Measurements from ENCODE around the gene GCSAM.

The GCSAM gene

GRCh38 chr3:112132975-112133448 is at the start of gene GCSAM:
TSS of gene GCSAM (minus strand) at chr3:112133248. CDS start at chr3:112133120, 128 bp downstream.
- no CpG with 5 or more reads among the region's 5 CpGs for WGBS (ENCODE audit: insufficient coverage, insufficient read length)
- Histone ChIP-seq H3K4me1 (ENCODE audit: control insufficient read depth, insufficient read depth, low read length) (no peaks in the 10 kb centered on the region), H3K9me3 (ENCODE audit: control insufficient read depth, insufficient read depth, low read length) (no peaks in the 10 kb centered on the region), H3K4me3 (ENCODE audit: low read length) (no peak within 1 kb of the TSS), H3K27me3 (ENCODE audit: control insufficient read depth, insufficient read depth, low read length) (no peaks in the 10 kb centered on the region), H3K36me3 (ENCODE audit: control insufficient read depth, insufficient read depth, low read length) (no peaks in the 10 kb centered on the region), H3K27ac (ENCODE audit: low read length) (no peak within 1 kb of the TSS)
- DNase-seq (ENCODE audit: low read depth, low spot score): no peak

- no peaks in the 10 kb centered on the region for H3K36me3 ChIP-seq (ENCODE audit: control insufficient read depth, insufficient read depth, low read length)
- H3K9me3 ChIP-seq (ENCODE audit: control insufficient read depth, insufficient read depth, low read length): no peaks in the 10 kb centered on the region
- H3K27ac ChIP-seq (ENCODE audit: low read length): no peak overlapping the region
- no peak overlapping the region for H3K4me3 ChIP-seq (ENCODE audit: low read length)
- no peaks in the 10 kb centered on the region for H3K27me3 ChIP-seq (ENCODE audit: control insufficient read depth, insufficient read depth, low read length)
- DNase-seq (ENCODE audit: low read depth, low spot score): no peak
- WGBS (ENCODE audit: insufficient coverage, insufficient read length): no CpG with 5 or more reads among the region's 6 CpGs
- H3K4me1 ChIP-seq (ENCODE audit: control insufficient read depth, insufficient read depth, low read length): no peaks in the 10 kb centered on the region
These were observed 42.6 kb upstream of the GCSAM start for GRCh38 chr3:112175646-112176045.

- no CpG with 5 or more reads among the region's 5 CpGs for WGBS (ENCODE audit: insufficient coverage, insufficient read length)
- Histone ChIP-seq H3K27me3 (ENCODE audit: control insufficient read depth, insufficient read depth, low read length) (no peaks in the 10 kb centered on the region), H3K36me3 (ENCODE audit: control insufficient read depth, insufficient read depth, low read length) (no peaks in the 10 kb centered on the region), H3K9me3 (ENCODE audit: control insufficient read depth, insufficient read depth, low read length) (no peaks in the 10 kb centered on the region), H3K27ac (ENCODE audit: low read length) (no peak overlapping the region), H3K4me1 (ENCODE audit: control insufficient read depth, insufficient read depth, low read length) (no peaks in the 10 kb centered on the region), H3K4me3 (ENCODE audit: low read length) (no peak overlapping the region)
- no peak for DNase-seq (ENCODE audit: low read depth, low spot score)
These were observed 42.0 kb upstream of the GCSAM start for GRCh38 chr3:112175037-112175436.

- no CpG with 5 or more reads among the region's 3 CpGs for WGBS (ENCODE audit: insufficient coverage, insufficient read length)
- no peaks in the 10 kb centered on the region for H3K4me1 ChIP-seq (ENCODE audit: control insufficient read depth, insufficient read depth, low read length)
- H3K9me3 ChIP-seq (ENCODE audit: control insufficient read depth, insufficient read depth, low read length): no peaks in the 10 kb centered on the region
- no peaks in the 10 kb centered on the region for H3K27me3 ChIP-seq (ENCODE audit: control insufficient read depth, insufficient read depth, low read length)
- no peak overlapping the region for H3K4me3 ChIP-seq (ENCODE audit: low read length)
- no peaks in the 10 kb centered on the region for H3K36me3 ChIP-seq (ENCODE audit: control insufficient read depth, insufficient read depth, low read length)
- H3K27ac ChIP-seq (ENCODE audit: low read length): no peak overlapping the region
- no peak for DNase-seq (ENCODE audit: low read depth, low spot score)
These were observed 38.1 kb upstream of the GCSAM start for GRCh38 chr3:112171144-112171543.

GRCh38 chr3:112170046-112170445 is 37.0 kb upstream of the GCSAM start:
- Histone ChIP-seq H3K36me3 (ENCODE audit: control insufficient read depth, insufficient read depth, low read length) (no peaks in the 10 kb centered on the region), H3K27me3 (ENCODE audit: control insufficient read depth, insufficient read depth, low read length) (no peaks in the 10 kb centered on the region), H3K4me1 (ENCODE audit: control insufficient read depth, insufficient read depth, low read length) (no peaks in the 10 kb centered on the region), H3K4me3 (ENCODE audit: low read length) (no peak overlapping the region), H3K27ac (ENCODE audit: low read length) (no peak overlapping the region), H3K9me3 (ENCODE audit: control insufficient read depth, insufficient read depth, low read length) (no peaks in the 10 kb centered on the region)
- WGBS (ENCODE audit: insufficient coverage, insufficient read length): no CpG with 5 or more reads among the region's 2 CpGs
- no peak for DNase-seq (ENCODE audit: low read depth, low spot score)

- H3K4me1 ChIP-seq (ENCODE audit: control insufficient read depth, insufficient read depth, low read length): no peaks in the 10 kb centered on the region
- no CpG with 5 or more reads among the region's 2 CpGs for WGBS (ENCODE audit: insufficient coverage, insufficient read length)
- no peaks in the 10 kb centered on the region for H3K36me3 ChIP-seq (ENCODE audit: control insufficient read depth, insufficient read depth, low read length)
- H3K27me3 ChIP-seq (ENCODE audit: control insufficient read depth, insufficient read depth, low read length): no peaks in the 10 kb centered on the region
- H3K27ac ChIP-seq (ENCODE audit: low read length): no peak overlapping the region
- no peak overlapping the region for H3K4me3 ChIP-seq (ENCODE audit: low read length)
- no peak for DNase-seq (ENCODE audit: low read depth, low spot score)
- H3K9me3 ChIP-seq (ENCODE audit: control insufficient read depth, insufficient read depth, low read length): no peaks in the 10 kb centered on the region
These were observed 34.7 kb upstream of the GCSAM start for GRCh38 chr3:112167758-112168157.

GRCh38 chr3:112149136-112149535 is 16.1 kb upstream of the GCSAM start:
- WGBS (ENCODE audit: insufficient coverage, insufficient read length): no CpG with 5 or more reads among the region's 1 CpG
- H3K4me3 ChIP-seq (ENCODE audit: low read length): no peak overlapping the region
- no peaks in the 10 kb centered on the region for H3K36me3 ChIP-seq (ENCODE audit: control insufficient read depth, insufficient read depth, low read length)
- H3K4me1 ChIP-seq (ENCODE audit: control insufficient read depth, insufficient read depth, low read length): no peaks in the 10 kb centered on the region
- DNase-seq (ENCODE audit: low read depth, low spot score): no peak
- H3K27me3 ChIP-seq (ENCODE audit: control insufficient read depth, insufficient read depth, low read length): no peaks in the 10 kb centered on the region
- no peaks in the 10 kb centered on the region for H3K9me3 ChIP-seq (ENCODE audit: control insufficient read depth, insufficient read depth, low read length)
- no peak overlapping the region for H3K27ac ChIP-seq (ENCODE audit: low read length)

- no peak for DNase-seq (ENCODE audit: low read depth, low spot score)
- Histone ChIP-seq H3K4me1 (ENCODE audit: control insufficient read depth, insufficient read depth, low read length) (no peaks in the 10 kb centered on the region), H3K27me3 (ENCODE audit: control insufficient read depth, insufficient read depth, low read length) (no peaks in the 10 kb centered on the region), H3K36me3 (ENCODE audit: control insufficient read depth, insufficient read depth, low read length) (no peaks in the 10 kb centered on the region), H3K4me3 (ENCODE audit: low read length) (no peak overlapping the region), H3K27ac (ENCODE audit: low read length) (no peak overlapping the region), H3K9me3 (ENCODE audit: control insufficient read depth, insufficient read depth, low read length) (no peaks in the 10 kb centered on the region)
- WGBS (ENCODE audit: insufficient coverage, insufficient read length): no CpG with 5 or more reads among the region's 1 CpG
These were observed 10.6 kb upstream of the GCSAM start for GRCh38 chr3:112143689-112144088.

- WGBS (ENCODE audit: insufficient coverage, insufficient read length): no CpG with 5 or more reads among the region's 1 CpG
- DNase-seq (ENCODE audit: low read depth, low spot score): no peak
These were observed 10.2 kb upstream of the GCSAM start for GRCh38 chr3:112143251-112143650.

GRCh38 chr3:112141293-112141692 is 8.2 kb upstream of the GCSAM start:
- Histone ChIP-seq H3K4me3 (ENCODE audit: low read length) (no peak overlapping the region), H3K9me3 (ENCODE audit: control insufficient read depth, insufficient read depth, low read length) (no peaks in the 10 kb centered on the region), H3K27me3 (ENCODE audit: control insufficient read depth, insufficient read depth, low read length) (no peaks in the 10 kb centered on the region), H3K4me1 (ENCODE audit: control insufficient read depth, insufficient read depth, low read length) (no peaks in the 10 kb centered on the region), H3K36me3 (ENCODE audit: control insufficient read depth, insufficient read depth, low read length) (no peaks in the 10 kb centered on the region), H3K27ac (ENCODE audit: low read length) (no peak overlapping the region)
- no peak for DNase-seq (ENCODE audit: low read depth, low spot score)
- WGBS (ENCODE audit: insufficient coverage, insufficient read length): no CpG with 5 or more reads among the region's 2 CpGs

More at GRCh38 chr3:112143251-112143650, 10.2 kb upstream of the GCSAM start:
- Histone ChIP-seq H3K4me3 (ENCODE audit: low read length) (no peak overlapping the region), H3K9me3 (ENCODE audit: control insufficient read depth, insufficient read depth, low read length) (no peaks in the 10 kb centered on the region), H3K4me1 (ENCODE audit: control insufficient read depth, insufficient read depth, low read length) (no peaks in the 10 kb centered on the region), H3K36me3 (ENCODE audit: control insufficient read depth, insufficient read depth, low read length) (no peaks in the 10 kb centered on the region), H3K27ac (ENCODE audit: low read length) (no peak overlapping the region), H3K27me3 (ENCODE audit: control insufficient read depth, insufficient read depth, low read length) (no peaks in the 10 kb centered on the region)

GRCh38 chr3:112140584-112140983 is 7.5 kb upstream of the GCSAM start:
- H3K4me3 ChIP-seq (ENCODE audit: low read length): no peak overlapping the region
- no peaks in the 10 kb centered on the region for H3K36me3 ChIP-seq (ENCODE audit: control insufficient read depth, insufficient read depth, low read length)
- DNase-seq (ENCODE audit: low read depth, low spot score): no peak
- no peaks in the 10 kb centered on the region for H3K4me1 ChIP-seq (ENCODE audit: control insufficient read depth, insufficient read depth, low read length)
- H3K27me3 ChIP-seq (ENCODE audit: control insufficient read depth, insufficient read depth, low read length): no peaks in the 10 kb centered on the region
- no CpG with 5 or more reads among the region's 1 CpG for WGBS (ENCODE audit: insufficient coverage, insufficient read length)
- no peaks in the 10 kb centered on the region for H3K9me3 ChIP-seq (ENCODE audit: control insufficient read depth, insufficient read depth, low read length)
- no peak overlapping the region for H3K27ac ChIP-seq (ENCODE audit: low read length)

Measured in iPS DF 6.9 (cell line).